Trophoblast cell (in vitro differentiated cells and primary cell): ENCODE measurements around the gene BAAT.

Source experiments
- DNase-seq, 2 donors: peaks; one replicate each; pipeline ENCODE4 v3.0.0-alpha.2; 2016
- H2AFZ ChIP-seq: 2 replicates; pipeline ENCODE4 v1.6.1; 2013; ENCODE audit warnings: low read length, moderate library complexity, mild to moderate bottlenecking; ENCODE audit not compliant: insufficient read depth, poor library complexity
- H2AK5ac ChIP-seq: 2 replicates; pipeline ENCODE4 v1.6.1; 2013; ENCODE audit warnings: mild to moderate bottlenecking, low read length
- H2BK120ac ChIP-seq: 2 replicates; pipeline ENCODE4 v1.6.1; 2013; ENCODE audit warnings: low read length, mild to moderate bottlenecking, moderate library complexity; ENCODE audit not compliant: insufficient read depth, poor library complexity
- H2BK12ac ChIP-seq: 2 replicates; pipeline ENCODE4 v1.6.1; 2013; ENCODE audit warnings: mild to moderate bottlenecking, low read length, moderate library complexity
- H2BK5ac ChIP-seq: 2 replicates; pipeline ENCODE4 v1.6.1; 2013; ENCODE audit warnings: low read length, low read depth, moderate library complexity, mild to moderate bottlenecking; ENCODE audit not compliant: poor library complexity
- H3K14ac ChIP-seq: 2 replicates; pipeline ENCODE4 v1.6.1; 2013; ENCODE audit warnings: mild to moderate bottlenecking, low read length
- H3K18ac ChIP-seq: 2 replicates; pipeline ENCODE4 v1.6.1; 2013; ENCODE audit warnings: mild to moderate bottlenecking, low read length
- H3K23ac ChIP-seq: 2 replicates; pipeline ENCODE4 v1.6.1; 2013; ENCODE audit warnings: low read length
- H3K27ac ChIP-seq: 2 replicates; pipeline ENCODE4 v1.5.1; 2013; ENCODE audit warnings: low read depth, mild to moderate bottlenecking, inconsistent platforms, low read length, moderate library complexity
- H3K27me3 ChIP-seq: 2 replicates; pipeline ENCODE4 v1.6.1; 2013; ENCODE audit warnings: inconsistent platforms, mild to moderate bottlenecking, low read length, moderate library complexity; ENCODE audit not compliant: insufficient read depth
- H3K36me3 ChIP-seq, 2 experiments: 1 replicate in 1 of 2; 2 replicates in 1 of 2; pipeline ENCODE4 v1.6.1; 2013; ENCODE audit warnings: low read length in 2 of 2, mild to moderate bottlenecking in 2 of 2, moderate library complexity in 1 of 2; ENCODE audit not compliant: insufficient read depth in 2 of 2, control insufficient read depth in 1 of 2
- H3K4ac ChIP-seq: 2 replicates; pipeline ENCODE4 v1.6.1; 2013; ENCODE audit warnings: low read depth, mild to moderate bottlenecking, low read length, moderate library complexity
- H3K4me1 ChIP-seq, 2 experiments: 1 replicate in 1 of 2; 2 replicates in 1 of 2; pipeline ENCODE4 v1.6.1; 2013; ENCODE audit warnings: low read length in 2 of 2, mild to moderate bottlenecking in 2 of 2, moderate library complexity in 1 of 2; ENCODE audit not compliant: insufficient read depth in 2 of 2, control insufficient read depth in 1 of 2
- H3K4me2 ChIP-seq: 2 replicates; pipeline ENCODE4 v1.6.1; 2013; ENCODE audit warnings: inconsistent platforms, mild to moderate bottlenecking, low read length, moderate library complexity
- H3K4me3 ChIP-seq: 2 replicates; pipeline ENCODE4 v1.5.1; 2013; ENCODE audit warnings: mild to moderate bottlenecking, low read depth, low read length, inconsistent platforms
- H3K79me1 ChIP-seq: one replicate; pipeline ENCODE4 v1.6.1; 2013; ENCODE audit warnings: low read length
- H3K79me2 ChIP-seq: 2 replicates; pipeline ENCODE4 v1.6.1; 2013; ENCODE audit warnings: low read length, mild to moderate bottlenecking; ENCODE audit not compliant: control insufficient read depth, insufficient read depth, poor library complexity
- H3K9ac ChIP-seq: 2 replicates; pipeline ENCODE4 v1.6.1; 2013; ENCODE audit warnings: mild to moderate bottlenecking, low read length
- H3K9me3 ChIP-seq: 2 replicates; pipeline ENCODE4 v1.6.1; 2013; ENCODE audit warnings: low read depth, mild to moderate bottlenecking, control low read depth, inconsistent platforms, low read length; ENCODE audit not compliant: insufficient read depth
- H4K12ac ChIP-seq: 2 replicates; pipeline ENCODE4 v1.6.1; 2013; ENCODE audit warnings: low read depth, mild to moderate bottlenecking, low read length, moderate library complexity
- H4K8ac ChIP-seq: 2 replicates; pipeline ENCODE4 v1.6.1; 2013; ENCODE audit warnings: low read depth, mild to moderate bottlenecking, low read length, moderate library complexity
- H4K91ac ChIP-seq: one replicate; pipeline ENCODE4 v1.6.1; 2013; ENCODE audit warnings: low read depth, mild to moderate bottlenecking, low read length, moderate library complexity
- WGBS: extraction: QIAGEN DNeasy Blood & Tissue Kit; methylation state at CpG from one replicate; pipeline ENCODE4 v1.1.7; 2013; ENCODE audit warnings: missing lambda C conversion rate; ENCODE audit not compliant: insufficient read length, insufficient coverage; ENCODE audit errors: extremely low coverage; 5-methylcytosine and 5-hydroxymethylcytosine counted together

Gene BAAT

GRCh38 chr9:101326501-101326900, 58.3 kb downstream of the BAAT start:
- WGBS: no CpG with 5 or more reads among the region's 1 CpG
- no peak for DNase-seq
- no peak overlapping the region for H3K27ac ChIP-seq
- H3K4me2 ChIP-seq: no peak overlapping the region
- H3K4me1 ChIP-seq: no peaks in the 10 kb centered on the region
- H3K79me1 ChIP-seq: no peaks in the 10 kb centered on the region
- H2AK5ac ChIP-seq: no peak overlapping the region
- H2BK5ac ChIP-seq: no peak overlapping the region
- H4K8ac ChIP-seq: no peak overlapping the region
- no peak overlapping the region for H3K14ac ChIP-seq
- no peak overlapping the region for H3K4ac ChIP-seq
- no peak overlapping the region for H3K18ac ChIP-seq
- no peak overlapping the region for H4K91ac ChIP-seq
- H2AFZ ChIP-seq: no peak overlapping the region
- no peak overlapping the region for H2BK12ac ChIP-seq
- no peak overlapping the region for H3K9ac ChIP-seq
- H3K79me2 ChIP-seq: no peaks in the 10 kb centered on the region
- no peaks in the 10 kb centered on the region for H3K27me3 ChIP-seq
- no peaks in the 10 kb centered on the region for H3K36me3 ChIP-seq
- no peaks in the 10 kb centered on the region for H3K9me3 ChIP-seq
- no peak overlapping the region for H2BK120ac ChIP-seq
- H3K4me3 ChIP-seq: no peak overlapping the region
- no peak overlapping the region for H3K23ac ChIP-seq
- H4K12ac ChIP-seq: no peak overlapping the region

GRCh38 chr9:101326035-101326434, 58.8 kb downstream of the BAAT start:
- WGBS: no CpG with 5 or more reads among the region's 1 CpG

GRCh38 chr9:101325053-101325452, 59.8 kb downstream of the BAAT start:
- no peak overlapping the region for H4K12ac ChIP-seq
- no peak overlapping the region for H3K9ac ChIP-seq
- no peak overlapping the region for H2AFZ ChIP-seq
- WGBS: no CpG with 5 or more reads among the region's 2 CpGs
- H2BK120ac ChIP-seq: no peak overlapping the region
- H2BK5ac ChIP-seq: no peak overlapping the region
- no peak overlapping the region for H2BK12ac ChIP-seq
- no peaks in the 10 kb centered on the region for H3K79me1 ChIP-seq
- no peak for DNase-seq
- H3K27me3 ChIP-seq: no peaks in the 10 kb centered on the region
- H3K9me3 ChIP-seq: no peaks in the 10 kb centered on the region
- no peaks in the 10 kb centered on the region for H3K79me2 ChIP-seq
- H3K36me3 ChIP-seq: no peaks in the 10 kb centered on the region
- H2AK5ac ChIP-seq: no peak overlapping the region
- H3K18ac ChIP-seq: no peak overlapping the region
- no peak overlapping the region for H3K4ac ChIP-seq
- no peak overlapping the region for H3K23ac ChIP-seq
- H3K27ac ChIP-seq: no peak overlapping the region
- no peak overlapping the region for H3K4me3 ChIP-seq
- H4K8ac ChIP-seq: no peak overlapping the region
- no peaks in the 10 kb centered on the region for H3K4me1 ChIP-seq
- H3K4me2 ChIP-seq: no peak overlapping the region
- H3K14ac ChIP-seq: no peak overlapping the region
- H4K91ac ChIP-seq: no peak overlapping the region

More at GRCh38 chr9:101326035-101326434, 58.8 kb downstream of the BAAT start:
- H3K9me3 ChIP-seq: no peaks in the 10 kb centered on the region
- H3K4me3 ChIP-seq: no peak overlapping the region
- H3K27me3 ChIP-seq: no peaks in the 10 kb centered on the region
- H3K4me2 ChIP-seq: no peak overlapping the region
- no peak overlapping the region for H3K9ac ChIP-seq
- H3K23ac ChIP-seq: no peak overlapping the region
- no peak overlapping the region for H3K18ac ChIP-seq
- no peak overlapping the region for H3K14ac ChIP-seq
- no peak overlapping the region for H2BK5ac ChIP-seq
- H3K79me2 ChIP-seq: no peaks in the 10 kb centered on the region
- H4K91ac ChIP-seq: no peak overlapping the region
- H3K4ac ChIP-seq: no peak overlapping the region
- H4K8ac ChIP-seq: no peak overlapping the region
- no peak overlapping the region for H2BK12ac ChIP-seq
- H3K4me1 ChIP-seq: no peaks in the 10 kb centered on the region
- no peak overlapping the region for H2AK5ac ChIP-seq
- no peak for DNase-seq
- H2AFZ ChIP-seq: no peak overlapping the region
- no peak overlapping the region for H2BK120ac ChIP-seq
- no peaks in the 10 kb centered on the region for H3K36me3 ChIP-seq
- no peak overlapping the region for H3K27ac ChIP-seq
- H4K12ac ChIP-seq: no peak overlapping the region
- no peaks in the 10 kb centered on the region for H3K79me1 ChIP-seq

DNA sequence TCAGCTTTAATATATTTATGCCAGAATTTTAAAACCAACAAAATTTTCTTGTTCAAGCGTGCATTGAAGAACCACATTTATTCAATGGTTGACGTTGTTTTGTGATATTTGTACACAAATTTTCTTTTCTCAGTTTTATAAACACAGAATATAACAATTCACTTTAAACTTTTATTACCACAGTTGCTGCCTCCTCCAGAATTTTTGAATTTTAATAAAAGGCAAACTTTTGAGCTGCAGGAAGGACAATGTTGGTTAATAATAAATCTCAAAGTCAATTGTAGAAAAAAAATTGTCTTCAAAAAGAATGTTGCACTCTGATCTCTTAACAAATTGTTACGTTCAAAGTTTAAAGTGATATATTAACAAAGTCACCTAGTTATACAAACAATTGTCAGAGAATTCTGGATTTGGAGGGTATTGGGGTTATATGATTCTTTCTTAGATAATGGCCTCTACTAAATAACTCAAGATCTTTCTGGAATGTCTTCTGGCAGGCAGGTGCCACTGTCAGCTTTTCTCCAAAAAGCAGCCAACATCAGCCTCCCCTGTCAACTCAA, 60.5 kb downstream of the BAAT start:
- H2BK120ac ChIP-seq: no peak overlapping the region
- no peak overlapping the region for H2AK5ac ChIP-seq
- no peaks in the 10 kb centered on the region for H3K79me2 ChIP-seq
- no peak overlapping the region for H3K4ac ChIP-seq
- H3K79me1 ChIP-seq: no peaks in the 10 kb centered on the region
- DNase-seq: no peak
- no peaks in the 10 kb centered on the region for H3K9me3 ChIP-seq
- WGBS: no CpG with 5 or more reads among the region's 3 CpGs
- H3K23ac ChIP-seq: no peak overlapping the region
- H4K12ac ChIP-seq: no peak overlapping the region
- no peak overlapping the region for H2BK5ac ChIP-seq
- no peak overlapping the region for H3K4me2 ChIP-seq
- H2BK12ac ChIP-seq: no peak overlapping the region
- H3K36me3 ChIP-seq: no peaks in the 10 kb centered on the region
- H4K8ac ChIP-seq: no peak overlapping the region
- H3K27me3 ChIP-seq: no peaks in the 10 kb centered on the region
- no peak overlapping the region for H4K91ac ChIP-seq
- no peak overlapping the region for H3K27ac ChIP-seq
- no peak overlapping the region for H3K14ac ChIP-seq
- H2AFZ ChIP-seq: no peak overlapping the region
- H3K9ac ChIP-seq: no peak overlapping the region
- no peak overlapping the region for H3K4me3 ChIP-seq
- H3K18ac ChIP-seq: no peak overlapping the region
- H3K4me1 ChIP-seq: no peaks in the 10 kb centered on the region
